K562 (cell line): ENCODE results near the gene PAX2. TPM values are rescaled to one million over a fixed set of nuclear protein-coding genes. Genes with fewer than 3 reads are reported as not detected.

Source experiments
- ATAC-seq: fragments of 200-7000 bp; cut with Tn5 transposase; 3 replicates; pipeline ENCODE4 v1.9.1; 2020; ENCODE audit warnings: moderate library complexity
- BruUV-seq: library from RNA; stranded (reverse); fragments of 400-500 nt; replicated peaks from 2 replicates; lab custom pipeline; 2021; lab: Mats Ljungman, UMichigan
- CTCF ChIA-PET: fragments of 300-600 bp; formaldehyde crosslinking; extraction: SDS; loops from one replicate; lab custom pipeline; 2021; ENCODE audit warnings: low intra/inter-chr PET ratio; lab: Yijun Ruan, JAX
- POLR2A ChIA-PET: fragments of 300-600, 350-650 bp; sonication (Branson Sonifier 250); formaldehyde crosslinking; extraction: SDS; loops from one replicate; lab custom pipeline; 2021; ENCODE audit warnings: antibody characterized with exemption, inconsistent platforms; lab: Yijun Ruan, JAX
- DNase-seq, 4 experiments: peaks; one replicate each; pipeline versions ENCODE4 v3.0.0 to v3.0.0-alpha.2; 2011 to 2018; ENCODE audit warnings: low spot score in 3 of 4, mixed read lengths in 3 of 4; ENCODE audit errors: extremely low read depth in 1 of 4
- FAIRE-seq: peaks from 2 replicates; lab custom pipeline; 2011; peaks lifted over from hg19 to GRCh38; lab: Jason Lieb, UNC
- H2AFZ ChIP-seq: 2 replicates; pipeline ENCODE4 v1.6.0; 2011; ENCODE audit warnings: low read depth, low read length, control low read depth, inconsistent platforms
- H3K27ac ChIP-seq: fragments of 200-600 bp; 3 replicates; pipeline ENCODE4 v1.8.0; 2011; ENCODE audit warnings: low read depth, mild to moderate bottlenecking, control low read depth, inconsistent platforms, low read length, moderate library complexity, mixed read lengths; ENCODE audit errors: extremely low read depth
- H3K27me3 ChIP-seq, 2 experiments: fragments of 300-600 bp in 1 of 2; 2 replicates in 1 of 2; 3 replicates in 1 of 2; pipeline versions ENCODE4 v1.6.0 to v1.8.0; 2011; ENCODE audit warnings: inconsistent platforms in 2 of 2, low read length in 2 of 2, mild to moderate bottlenecking in 1 of 2, mixed read lengths in 1 of 2, moderate library complexity in 1 of 2; ENCODE audit not compliant: control insufficient read depth in 2 of 2, insufficient read depth in 2 of 2
- H3K36me3 ChIP-seq: fragments of 300-600 bp; 3 replicates; pipeline ENCODE4 v1.8.0; 2011; ENCODE audit warnings: mild to moderate bottlenecking, low read length, inconsistent platforms; ENCODE audit not compliant: control insufficient read depth, insufficient read depth
- H3K4me1 ChIP-seq, 2 experiments: fragments of 200-600 bp in 1 of 2; replicated peaks in 1 of 2; 2 replicates in 1 of 2; 3 replicates in 1 of 2; pipeline versions ENCODE4 v1.5.1 to v1.8.0; 2011; ENCODE audit warnings: inconsistent platforms in 2 of 2, low read length in 2 of 2, mild to moderate bottlenecking in 1 of 2, mixed read lengths in 1 of 2, moderate library complexity in 1 of 2; ENCODE audit not compliant: control insufficient read depth in 2 of 2, insufficient read depth in 2 of 2
- H3K4me2 ChIP-seq: 2 replicates; pipeline ENCODE4 v1.6.1; 2011; ENCODE audit warnings: low read length, control low read depth, inconsistent platforms, mixed read lengths; ENCODE audit not compliant: insufficient read depth
- H3K4me3 ChIP-seq: fragments of 200-600 bp; sonication (generic), shearing (Covaris generic); 2 replicates; pipeline ENCODE4 v1.5.1; 2016; ENCODE audit warnings: control low read depth, inconsistent platforms
- H3K79me2 ChIP-seq: fragments of 200-600 bp; 3 replicates; pipeline ENCODE4 v1.8.0; 2011; ENCODE audit warnings: low read length, inconsistent platforms; ENCODE audit not compliant: control insufficient read depth, insufficient read depth
- H3K9ac ChIP-seq, 2 experiments: 2 replicates each; pipeline versions ENCODE4 v1.6.0 to v1.6.1; 2011; ENCODE audit warnings: low read depth in 2 of 2, low read length in 2 of 2, control low read depth in 1 of 2, inconsistent platforms in 1 of 2, mild to moderate bottlenecking in 1 of 2, mixed read lengths in 1 of 2; ENCODE audit not compliant: insufficient read depth in 1 of 2
- H3K9me1 ChIP-seq: one replicate; pipeline ENCODE4 v1.6.0; 2011; ENCODE audit warnings: inconsistent platforms, mild to moderate bottlenecking, low read length, moderate library complexity; ENCODE audit not compliant: control insufficient read depth, insufficient read depth
- H3K9me3 ChIP-seq: replicated peaks from 2 replicates; pipeline ENCODE4 v1.5.1; 2011; ENCODE audit warnings: low read depth, low read length, inconsistent platforms; ENCODE audit not compliant: control insufficient read depth, insufficient read depth
- H4K20me1 ChIP-seq: replicated peaks from 2 replicates; pipeline ENCODE4 v1.6.1; 2011; ENCODE audit warnings: low read length, inconsistent platforms, mixed read lengths; ENCODE audit not compliant: control insufficient read depth, insufficient read depth
- BRF1 ChIP-seq: IDR thresholded peaks from 3 replicates; pipeline ENCODE4 v1.6.1; 2011; ENCODE audit warnings: borderline replicate concordance, mild to moderate bottlenecking; ENCODE audit not compliant: insufficient read length; ENCODE audit errors: extremely low read depth
- CEBPG ChIP-seq, 3 experiments: fragments of 200-800 bp in 1 of 3; sonication (Bioruptor generic) in 1 of 3; sonication (generic) in 1 of 3; formaldehyde crosslinking in 1 of 3; IDR thresholded peaks in 2 of 3; conservative IDR thresholded peaks in 1 of 3; 2 replicates each; pipeline versions ENCODE4 v1.6.1 to v1.8.0; 2016 to 2022; ENCODE audit warnings: missing compliant biosample characterization in 2 of 3, missing genetic modification characterization in 2 of 3, mild to moderate bottlenecking in 1 of 3, missing genetic modification reagents in 1 of 3
- CXXC5 ChIP-seq: fragments of 250-450 bp; sonication (Bioruptor Pico); IDR thresholded peaks from 2 replicates; pipeline ENCODE4 v1.8.0; 2022; ENCODE audit warnings: inconsistent platforms, mild to moderate bottlenecking, moderate library complexity
- EGR1 ChIP-seq: fragments of 450-650 bp; conservative IDR thresholded peaks from 2 replicates; pipeline ENCODE4 v1.6.1; 2017; ENCODE audit warnings: mild to moderate bottlenecking
- PKNOX1 ChIP-seq: fragments of 450-650 bp; IDR thresholded peaks from 2 replicates; pipeline ENCODE4 v1.6.1; 2016
- PURB ChIP-seq: sonication (generic); formaldehyde crosslinking; IDR thresholded peaks from 2 replicates; pipeline ENCODE4 v1.9.0; 2021; ENCODE audit warnings: low read depth, mild to moderate bottlenecking, missing genetic modification reagents
- RNF2 ChIP-seq: sonication (generic); IDR thresholded peaks from 2 replicates; pipeline ENCODE4 v1.6.1; 2016
- SMARCC2 ChIP-seq: fragments of 450-650 bp; IDR thresholded peaks from 2 replicates; pipeline ENCODE4 v1.6.1; 2017; ENCODE audit warnings: antibody characterized with exemption, moderate library complexity, mild to moderate bottlenecking, low read depth
- ZFP1 ChIP-seq: fragments of 450-650 bp; formaldehyde crosslinking; IDR thresholded peaks from 2 replicates; pipeline ENCODE4 v1.4.0; 2020; ENCODE audit warnings: mild to moderate bottlenecking, mixed read lengths
- WGBS: fragments of 100-300 bp; shearing (Covaris generic); methylation state at CpG from one replicate; pipeline ENCODE4 v1.1.6; 2016; ENCODE audit warnings: low coverage, mixed read lengths; ENCODE audit not compliant: insufficient coverage; ENCODE audit errors: missing lambda C conversion rate; 5-methylcytosine and 5-hydroxymethylcytosine counted together
- in situ Hi-C: fragments of 300-500 bp; cut with MboI; formaldehyde crosslinking; loops from 4 replicates; pipeline ENCODE4 v1.15.0; 2018; ENCODE audit warnings: inconsistent platforms, mixed read lengths
- intact Hi-C: fragments of 100-400 bp; cut with micrococcal nuclease; formaldehyde crosslinking; loops from 2 replicates; pipeline ENCODE4 v1.14.2; 2022
- polyA plus RNA-seq, 8 experiments: library from polyadenylated mRNA; depleted of rRNA in 4 of 8; stranded (reverse) in 5 of 8; unstranded in 3 of 8; fragments of >200 nt; fragmentation: Nextera tagmentation in 2 of 8; fragmentation: Illumina TruSeq in 1 of 8; extraction: Ambion mirVana in 2 of 8; extraction: Trizol in 1 of 8; gene quantifications; 2 replicates each; pipeline versions ENCODE4 v1.2.1 to v1.2.3, GENCODE V29; 2011 to 2014; ENCODE audit warnings: inconsistent platforms in 1 of 8, missing spikeins in 1 of 8
- total RNA-seq, 7 experiments: library from RNA; depleted of rRNA in 6 of 7; stranded (reverse); fragments of >200 nt in 6 of 7; fragmentation: Illumina TruSeq in 2 of 7; extraction: Trizol in 2 of 7; gene quantifications; 2 replicates each; pipeline versions ENCODE4 v1.2.1 to v1.2.3, GENCODE V29; 2011 to 2021; ENCODE audit warnings: low replicate concordance in 1 of 7

PAX2 gene
- total and polyA plus RNA-seq, 9 of the 15 experiments (the other 6 are each of a cell fraction or from before 2014, with no cell fraction given), result not detected

- in situ Hi-C loops, result loop anchor here (10.0 to 25.0 kb wide), 2 partner anchors 311 to 438 kb away; no protein-coding TSS in a partner anchor
- H3K4me3 ChIP-seq, result no peak overlapping the region
- ATAC-seq, result no peak
- no peak overlapping the region for H3K4me2 ChIP-seq
- no peaks in the 10 kb centered on the region for H3K79me2 ChIP-seq
- H3K4me1 ChIP-seq, result no peaks in the 10 kb centered on the region; a peak in 1 of 5 replicates
- intact Hi-C loops, result loop anchor here (10.0 kb wide), 2 partner anchors 108 to 528 kb away; partner anchors contain the start of gene SCD
- POLR2A ChIA-PET, result interaction anchor here (0.6 kb wide), 2 partner anchors 8 to 325 kb away, joined by 3 read pairs; no protein-coding TSS in a partner anchor
- H3K9me3 ChIP-seq, result no peaks in the 10 kb centered on the region
- DNase-seq, result no peak
- no peaks in the 10 kb centered on the region for H3K36me3 ChIP-seq
- no peak overlapping the region for H3K27ac ChIP-seq
- peaks cover 3% of the 10 kb centered on the region for H3K9me1 ChIP-seq
- FAIRE-seq, result no peak
- H4K20me1 ChIP-seq, result peaks cover 10% of the 10 kb centered on the region; the same call in 1 of the 2 replicates
- no peak overlapping the region for H2AFZ ChIP-seq
- CTCF ChIA-PET, result no interaction called here
- BruUV-seq, result no TSS peak
- no peak overlapping the region for H3K9ac ChIP-seq
- TF ChIP-seq PURB (CRISPR knock-in tag), result no peak
- TF ChIP-seq RNF2, result no peak
- no peak for TF ChIP-seq CXXC5 (CRISPR knock-in tag)
- no peak for TF ChIP-seq BRF1
- TF ChIP-seq CEBPG (CRISPR knock-in tag; IDR thresholded peaks at IDR 0.05), result no peak
- TF ChIP-seq CEBPG (tag; conservative IDR thresholded peaks at IDR 0.05 in 1 of 2, IDR thresholded peaks at IDR 0.05 in 1 of 2), result no peak
- no peak for TF ChIP-seq EGR1
- TF ChIP-seq ZFP1 (CRISPR knock-in tag), result no peak
- TF ChIP-seq PKNOX1, result no peak
- TF ChIP-seq SMARCC2, result no peak
- H3K27me3 ChIP-seq, result peaks cover 5 to 45% of the 10 kb centered on the region in 2 experiments; a peak in 4 of 5 replicates
- WGBS, result 0% methylated on average over 5 of the region's 7 CpGs
These were observed 127.9 kb downstream of the PAX2 start for GRCh38 chr10:100873146-100873826.
